HG02759 (cell line): ENCODE results near the gene PRPF19.

ENCODE experiments used
- ATAC-seq: cut with Tn5 transposase; IDR thresholded peaks from one replicate; pipeline ENCODE4 v1.9.1; 2021; ENCODE audit warnings: mild to moderate bottlenecking, moderate library complexity; ENCODE audit not compliant: unreplicated experiment

PRPF19 gene

GRCh38 chr11:60847281-60847680 is 59.1 kb downstream of the PRPF19 start:
- no peak for ATAC-seq

DNA sequence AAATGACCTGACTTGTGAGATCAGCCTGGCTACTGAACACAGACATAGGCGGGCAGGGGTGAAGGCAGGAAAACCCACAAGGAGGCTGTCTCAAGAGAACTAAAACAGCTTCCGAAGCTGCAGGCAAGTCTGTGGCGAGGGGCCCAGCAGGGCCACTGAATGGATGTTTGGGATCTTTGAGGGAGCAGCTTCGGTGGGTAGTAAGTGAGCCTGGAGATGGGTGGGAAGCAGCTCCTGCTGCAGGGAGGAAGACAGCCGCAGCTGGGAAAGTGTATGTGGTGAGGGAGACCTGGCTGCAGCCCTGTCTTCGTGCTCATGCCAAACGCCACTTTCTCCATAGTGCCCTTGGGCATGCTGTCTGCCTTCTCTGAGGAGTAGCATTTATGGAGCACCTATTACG is 61.0 kb downstream of the PRPF19 start:
- no peak for ATAC-seq

DNA sequence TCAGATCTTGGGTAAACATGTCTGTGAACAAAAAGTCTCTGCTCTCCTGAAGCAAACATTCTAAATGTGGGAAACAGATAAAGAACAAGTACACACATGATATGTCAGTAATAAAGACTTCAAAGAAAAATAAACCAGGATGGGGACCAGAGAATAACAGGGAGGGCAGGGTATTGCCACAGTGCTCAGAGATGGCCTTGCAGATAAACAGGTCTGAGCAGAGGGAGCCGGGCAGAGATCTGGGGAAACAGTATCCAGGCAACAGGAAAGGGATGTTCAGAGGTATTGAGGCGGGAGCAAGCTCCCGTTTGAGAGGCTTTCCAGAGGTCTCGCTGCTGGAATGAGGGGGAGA is 61.5 kb downstream of the PRPF19 start:
- no peak for ATAC-seq

DNA sequence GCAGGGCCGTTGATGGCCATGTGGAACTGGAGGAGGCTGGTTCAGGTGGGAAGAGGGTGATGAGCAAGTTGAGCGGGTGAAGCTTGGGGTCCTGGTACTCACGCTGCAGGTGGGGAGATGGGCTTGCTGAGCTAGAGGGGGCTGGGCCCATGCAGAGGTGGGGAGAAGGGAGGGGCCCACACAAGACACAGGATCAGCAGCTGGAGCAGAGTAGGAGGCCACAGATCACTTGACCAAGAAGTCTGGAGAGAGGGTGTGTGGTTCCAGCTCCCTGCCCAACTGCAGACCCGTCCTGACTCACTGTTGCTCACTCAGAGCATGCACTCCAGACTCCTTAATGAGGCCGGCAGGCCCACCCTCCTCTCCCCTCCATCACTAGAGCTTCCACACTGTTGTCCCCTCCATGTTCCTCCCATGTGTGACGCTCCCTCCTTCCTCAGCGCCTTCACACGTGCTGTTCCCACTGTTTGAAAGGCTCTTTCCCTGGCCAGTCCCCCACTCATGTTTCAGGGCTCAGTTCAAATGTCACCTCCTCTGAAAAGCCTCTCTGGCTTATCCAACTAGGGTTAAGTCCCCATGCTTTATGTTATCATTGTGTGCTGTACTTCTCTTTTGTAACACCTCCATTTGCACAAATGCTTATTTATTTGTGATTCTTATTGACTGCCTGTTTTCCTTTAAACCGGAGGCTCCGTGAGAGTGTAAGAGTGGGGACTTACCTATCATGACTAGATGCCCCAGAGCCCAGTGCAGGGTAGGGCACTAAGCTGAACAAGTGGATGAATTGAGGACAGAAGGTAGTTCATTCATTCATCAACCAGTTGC is 62.1 kb downstream of the PRPF19 start:
- ATAC-seq = no peak

DNA sequence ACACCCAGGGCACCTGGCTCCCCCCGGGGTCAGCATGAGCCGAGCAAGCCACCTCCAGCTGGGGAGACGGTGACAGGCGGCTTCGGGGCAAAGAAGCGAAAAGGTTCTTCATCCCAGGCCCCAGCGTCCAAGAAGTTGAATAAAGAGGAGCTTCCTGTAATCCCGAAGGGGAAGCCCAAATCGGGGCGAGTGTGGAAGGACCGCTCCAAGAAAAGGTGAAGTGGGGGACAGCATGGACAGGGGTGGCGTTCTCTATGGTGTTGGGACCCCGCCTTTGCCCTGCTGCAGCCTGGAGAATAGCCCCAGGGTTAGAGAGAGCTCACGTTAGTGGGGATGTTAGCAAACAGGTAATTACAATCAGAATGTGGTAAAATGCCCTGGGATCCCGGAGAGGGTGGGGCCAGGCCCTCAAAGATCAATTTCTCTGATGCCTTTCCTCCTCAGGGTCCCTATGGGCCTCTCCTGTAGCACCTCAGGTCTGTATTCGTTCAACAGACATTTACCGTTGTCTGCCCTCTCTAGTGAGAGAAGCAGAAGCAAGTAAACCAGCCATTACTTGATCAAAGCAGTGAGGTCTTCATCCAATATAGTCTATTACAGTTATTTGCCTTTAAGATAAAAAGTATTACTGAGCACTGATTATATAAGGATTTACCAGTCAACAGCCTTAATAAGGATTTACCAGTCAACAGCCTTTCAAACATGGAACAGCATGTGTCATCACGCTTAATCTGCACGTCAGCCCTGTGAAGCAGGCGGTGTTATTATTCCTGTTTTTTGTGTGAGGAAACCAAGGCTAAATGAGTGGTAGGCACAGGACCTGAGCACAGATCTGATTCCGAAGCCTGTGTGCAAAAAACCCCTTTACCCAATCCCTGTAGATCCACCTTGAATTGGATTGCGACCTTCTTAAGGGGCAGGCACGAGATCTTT is 63.5 kb downstream of the PRPF19 start:
- no peak for ATAC-seq

DNA sequence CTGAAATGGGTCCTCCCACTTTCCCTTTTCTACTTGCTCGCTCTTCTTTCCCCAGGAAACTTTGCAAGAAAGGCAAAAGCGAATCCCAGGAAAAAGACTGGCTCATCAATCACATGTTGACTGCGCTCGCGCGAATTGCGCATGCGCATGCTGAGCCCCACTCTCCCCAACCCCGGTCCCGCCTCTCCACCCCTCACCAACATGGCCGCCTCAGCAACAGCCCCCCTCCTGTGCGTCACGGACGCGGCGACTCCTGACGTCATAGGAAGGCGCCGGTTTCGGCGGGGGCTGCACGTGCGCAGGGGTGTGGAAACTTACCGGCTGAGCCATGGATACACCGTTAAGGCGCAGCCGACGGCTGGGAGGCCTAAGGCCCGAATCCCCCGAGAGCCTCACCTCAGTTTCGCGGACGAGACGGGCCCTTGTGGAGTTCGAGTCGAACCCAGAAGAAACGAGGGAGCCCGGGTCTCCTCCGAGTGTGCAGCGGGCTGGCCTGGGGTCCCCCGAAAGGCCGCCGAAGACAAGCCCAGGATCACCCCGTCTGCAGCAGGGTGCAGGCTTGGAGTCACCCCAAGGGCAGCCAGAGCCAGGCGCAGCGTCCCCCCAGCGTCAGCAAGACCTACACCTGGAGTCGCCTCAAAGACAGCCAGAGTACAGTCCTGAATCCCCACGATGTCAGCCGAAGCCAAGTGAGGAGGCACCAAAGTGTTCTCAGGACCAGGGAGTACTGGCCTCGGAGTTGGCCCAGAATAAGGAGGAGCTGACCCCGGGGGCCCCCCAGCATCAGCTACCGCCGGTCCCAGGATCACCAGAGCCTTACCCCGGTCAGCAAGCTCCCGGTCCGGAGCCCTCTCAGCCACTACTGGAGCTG is 64.4 kb downstream of the PRPF19 start, which contains the start of gene CCDC86:
Gene CCDC86, plus strand, starts transcription at position 317 of the 871 bp plus-strand sequence. Its CDS starts 12 bp downstream, at position 329.
- ATAC-seq = peak; percentile 87
